NCI-H774 (cell line): Measurements from ENCODE around the gene DOC2A.
A peak's percentile ranks its signal among the peaks of the same experiment; 100 is the strongest.

Source experiments
- DNase-seq: peaks from one replicate; lab custom pipeline; 2025; lab: John Stamatoyannopoulos, UW

Gene DOC2A

DNA sequence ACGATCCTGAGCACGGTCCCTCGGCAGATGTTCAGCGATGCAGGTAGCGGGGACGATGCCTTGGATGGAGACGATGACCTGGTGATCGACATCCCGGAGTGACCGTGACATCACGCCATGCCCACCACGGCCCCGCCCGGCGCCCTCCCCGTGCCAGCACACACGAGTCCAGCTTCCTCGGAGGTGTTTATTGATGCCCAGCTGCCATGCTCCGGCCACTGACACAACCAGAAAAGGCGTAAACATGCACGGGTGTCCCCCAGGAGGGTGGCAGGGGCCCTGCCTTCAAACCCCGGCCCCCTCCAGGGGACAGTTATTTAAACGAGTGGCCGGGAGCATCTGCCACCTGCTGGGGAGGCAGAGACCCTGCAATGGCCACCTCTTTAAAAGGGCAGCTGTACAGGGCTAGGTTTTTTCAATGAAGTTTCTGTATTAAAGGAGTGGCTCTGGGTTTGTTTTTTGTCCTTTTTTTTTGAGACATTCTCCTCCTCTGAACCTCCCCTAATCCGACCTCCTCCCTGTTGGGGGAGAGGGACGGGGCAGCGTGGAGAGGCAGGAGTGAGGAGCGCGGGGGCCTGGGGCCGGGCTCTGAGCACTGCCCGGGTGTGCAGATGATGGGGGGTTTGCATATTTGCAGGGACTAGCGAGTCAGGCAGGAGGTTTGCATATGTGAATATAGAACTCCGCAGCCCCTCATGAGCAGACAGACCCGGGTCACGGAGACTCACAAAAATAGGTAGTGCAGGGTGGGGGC is 5.3 kb downstream of the DOC2A start:
- no peak for DNase-seq

DNA sequence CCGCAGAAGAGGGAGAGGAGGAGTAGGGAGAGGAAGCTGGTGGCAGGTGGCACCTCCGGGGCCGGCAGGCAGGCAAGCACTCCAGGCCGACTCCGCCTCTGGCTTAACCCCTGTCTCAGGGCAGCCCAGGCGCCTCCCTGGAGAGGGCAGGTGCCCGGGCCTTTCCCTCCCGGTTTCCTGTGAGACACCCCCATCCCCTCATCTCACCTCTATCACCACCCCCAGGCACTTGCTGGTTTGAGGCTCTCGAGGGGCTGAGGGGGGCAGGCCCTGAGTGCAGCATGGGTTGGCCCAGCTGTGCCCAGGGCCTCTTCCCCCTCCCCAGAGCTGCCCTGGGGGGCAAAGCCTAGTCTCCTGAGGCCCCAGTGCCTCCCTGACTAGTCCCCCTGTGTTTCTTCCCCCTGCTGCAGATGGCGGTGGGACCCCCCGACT is 6.0 kb downstream of the DOC2A start:
- no peak for DNase-seq

DNA sequence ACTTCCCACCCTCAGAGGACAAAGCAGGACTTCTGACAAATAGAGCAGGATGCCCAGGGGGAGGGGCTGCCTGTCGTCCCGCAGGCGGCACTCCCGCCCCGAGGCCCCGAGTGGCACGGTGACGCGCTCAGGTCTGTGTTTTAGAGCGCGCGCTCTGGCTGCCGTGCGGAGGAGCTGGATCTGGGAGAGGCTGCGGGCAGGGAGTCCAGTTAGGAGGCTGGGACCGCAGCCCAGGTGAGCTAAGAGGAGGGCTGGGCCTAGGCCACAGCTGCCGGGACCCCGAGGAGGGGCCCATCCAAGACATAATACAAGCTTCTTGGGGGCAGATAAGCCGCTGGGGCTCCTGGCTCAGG is 6.4 kb downstream of the DOC2A start:
- DNase-seq = no peak

DNA sequence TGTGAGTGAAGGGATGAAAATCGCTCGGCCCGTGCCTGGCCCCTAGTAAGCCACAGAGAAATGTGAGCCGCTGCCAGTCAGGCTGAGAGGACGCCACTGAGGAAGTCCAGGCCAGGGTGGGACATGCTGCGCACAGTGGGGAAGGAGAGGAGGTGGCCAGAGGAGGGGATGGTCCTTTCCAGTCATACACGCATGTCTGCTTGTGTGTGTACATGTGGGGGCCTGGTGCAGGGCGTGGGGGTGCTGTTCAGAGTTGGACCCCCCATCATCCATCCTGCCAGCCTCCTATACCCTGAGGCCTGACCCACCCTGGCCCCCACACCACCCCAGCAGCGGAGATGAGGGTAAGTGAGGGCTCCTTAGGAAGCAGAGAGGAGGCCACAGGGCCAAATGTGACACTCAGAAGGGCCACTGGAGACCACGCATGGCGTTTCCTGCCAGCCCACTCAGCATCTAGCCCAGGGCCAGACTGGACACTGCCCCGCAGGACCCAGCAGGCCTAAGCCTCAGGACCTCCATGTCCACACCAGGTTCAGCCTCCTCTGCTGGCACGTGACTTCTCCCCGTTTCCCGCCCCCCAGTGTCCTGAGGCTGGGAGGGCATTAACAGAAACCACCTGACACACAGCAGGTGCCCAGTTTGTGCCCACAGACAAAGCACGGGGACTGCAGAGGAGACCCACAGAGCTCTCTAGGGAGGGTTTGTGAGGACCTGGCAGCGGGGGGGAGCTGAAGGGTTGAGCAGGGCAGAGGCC is 7.0 kb downstream of the DOC2A start:
- no peak for DNase-seq

DNA sequence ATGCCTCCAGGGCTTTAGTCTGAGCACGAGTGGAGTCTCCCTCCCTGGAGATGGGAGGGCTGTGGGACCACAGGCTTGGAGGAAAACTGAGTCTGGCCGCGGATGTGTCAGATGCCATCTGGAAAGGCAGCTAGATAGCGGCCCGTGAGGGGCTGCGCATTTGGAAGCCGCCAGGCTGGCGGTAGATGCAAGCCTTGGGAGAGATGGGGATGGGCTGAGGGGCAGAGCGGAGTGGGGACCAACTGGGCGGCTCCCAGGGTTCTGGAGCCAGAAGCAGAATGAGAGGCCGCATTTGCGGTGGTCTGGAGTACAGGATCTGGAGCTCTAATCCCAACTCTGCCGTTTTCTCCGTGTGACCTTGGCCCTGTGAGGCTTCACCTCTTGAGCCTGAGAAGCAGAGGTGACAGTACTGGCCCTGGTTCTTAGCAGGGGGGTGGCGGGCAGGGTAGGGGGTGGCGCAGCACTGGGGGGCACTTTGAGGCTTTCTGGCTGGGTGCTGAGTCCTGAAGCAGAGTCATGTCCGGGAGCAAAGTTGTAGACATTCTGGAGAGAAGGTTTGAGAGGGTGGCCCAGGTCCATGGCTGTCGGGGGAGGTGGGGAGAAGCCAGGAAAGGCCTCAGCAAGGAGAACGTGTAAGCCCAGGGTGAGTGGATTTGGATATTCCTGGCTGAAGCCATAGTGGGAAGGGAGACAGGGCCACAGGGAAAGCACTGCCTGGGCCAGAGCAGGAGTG is 8.0 kb downstream of the DOC2A start:
- DNase-seq = no peak

DNA sequence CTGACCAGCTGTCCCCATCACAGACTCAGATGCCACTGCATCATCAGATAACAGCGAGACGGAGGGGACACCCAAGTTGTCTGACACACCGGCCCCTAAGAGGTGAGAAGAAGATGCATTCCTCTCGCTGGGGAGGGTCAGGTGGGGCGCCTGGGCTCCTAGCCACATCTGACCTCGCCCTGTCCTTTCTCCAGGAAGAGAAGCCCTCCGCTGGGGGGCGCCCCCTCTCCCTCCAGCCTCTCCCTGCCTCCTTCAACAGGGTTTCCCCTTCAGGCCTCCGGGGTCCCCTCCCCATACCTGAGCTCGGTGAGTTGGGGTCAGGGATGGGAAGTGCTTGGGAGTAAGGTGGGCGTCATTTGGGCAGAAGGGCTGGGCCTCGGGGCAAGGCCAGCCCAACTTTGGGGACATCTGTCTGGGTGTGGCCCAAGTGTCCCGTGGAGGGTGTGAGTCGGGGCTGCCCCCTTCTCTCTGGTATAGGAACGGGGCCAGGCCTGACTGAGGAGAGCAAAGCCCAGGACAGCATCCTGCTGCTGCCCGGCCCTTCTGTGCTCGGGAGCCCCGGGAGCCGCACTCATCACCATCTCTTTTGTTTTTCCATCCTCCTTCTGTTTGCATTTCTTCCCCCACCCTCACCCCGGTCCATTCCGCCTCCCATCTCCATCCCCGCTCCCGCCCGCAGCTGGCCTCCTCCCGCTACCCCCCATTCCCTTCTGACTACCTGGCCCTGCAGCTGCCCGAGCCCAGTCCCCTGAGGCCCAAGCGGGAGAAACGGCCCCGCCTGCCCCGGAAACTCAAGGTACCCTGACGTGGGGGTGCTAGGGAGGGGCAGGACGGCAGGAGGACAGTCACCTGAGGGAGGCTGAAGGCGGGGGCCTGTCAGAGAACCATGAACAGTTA is 9.8 kb downstream of the DOC2A start:
- no peak for DNase-seq

DNA sequence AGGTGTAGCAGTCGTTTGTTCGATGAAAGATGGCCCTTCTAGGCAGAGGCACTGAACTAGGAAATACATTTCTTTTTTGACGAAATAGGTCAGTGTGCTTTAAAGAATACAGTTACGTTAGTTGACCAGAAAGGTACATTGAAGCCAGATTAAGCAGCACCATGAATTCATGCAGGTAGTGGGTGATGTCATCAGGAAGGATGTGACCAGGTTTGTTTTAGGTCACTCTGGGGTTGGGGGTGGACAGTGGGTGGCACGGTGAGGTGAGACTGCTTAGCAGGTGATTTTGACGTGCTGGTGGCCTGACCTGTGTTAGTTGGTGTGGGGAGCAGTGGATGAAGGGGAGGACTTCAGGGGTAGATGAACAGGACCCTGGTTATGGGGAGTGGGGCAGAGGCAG is 11.2 kb downstream of the DOC2A start:
- DNase-seq = no peak

DNA sequence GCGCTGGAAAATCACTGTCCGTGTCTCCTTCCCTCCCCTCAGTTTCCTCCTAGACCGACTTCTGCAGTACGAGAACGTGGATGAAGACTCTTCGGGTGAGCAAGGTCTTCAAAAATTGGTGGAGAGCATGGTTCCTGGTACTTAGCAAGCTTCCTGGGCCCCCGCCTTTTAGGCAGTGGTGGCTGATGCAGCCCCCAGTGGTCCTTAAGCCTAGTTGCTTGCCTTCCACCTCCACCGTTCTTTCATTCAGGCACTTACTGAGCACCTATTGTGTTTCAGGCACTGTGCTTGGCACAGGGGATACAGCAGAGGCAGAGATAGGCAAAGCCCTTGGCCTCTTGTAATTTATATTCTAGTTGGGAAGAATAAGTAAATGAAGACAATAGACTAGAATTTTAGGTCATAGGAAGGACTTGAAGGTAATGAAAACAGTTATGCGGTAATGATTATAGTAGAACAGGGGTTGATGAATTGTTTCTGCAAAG is 14.0 kb downstream of the DOC2A start:
- DNase-seq = no peak

DNA sequence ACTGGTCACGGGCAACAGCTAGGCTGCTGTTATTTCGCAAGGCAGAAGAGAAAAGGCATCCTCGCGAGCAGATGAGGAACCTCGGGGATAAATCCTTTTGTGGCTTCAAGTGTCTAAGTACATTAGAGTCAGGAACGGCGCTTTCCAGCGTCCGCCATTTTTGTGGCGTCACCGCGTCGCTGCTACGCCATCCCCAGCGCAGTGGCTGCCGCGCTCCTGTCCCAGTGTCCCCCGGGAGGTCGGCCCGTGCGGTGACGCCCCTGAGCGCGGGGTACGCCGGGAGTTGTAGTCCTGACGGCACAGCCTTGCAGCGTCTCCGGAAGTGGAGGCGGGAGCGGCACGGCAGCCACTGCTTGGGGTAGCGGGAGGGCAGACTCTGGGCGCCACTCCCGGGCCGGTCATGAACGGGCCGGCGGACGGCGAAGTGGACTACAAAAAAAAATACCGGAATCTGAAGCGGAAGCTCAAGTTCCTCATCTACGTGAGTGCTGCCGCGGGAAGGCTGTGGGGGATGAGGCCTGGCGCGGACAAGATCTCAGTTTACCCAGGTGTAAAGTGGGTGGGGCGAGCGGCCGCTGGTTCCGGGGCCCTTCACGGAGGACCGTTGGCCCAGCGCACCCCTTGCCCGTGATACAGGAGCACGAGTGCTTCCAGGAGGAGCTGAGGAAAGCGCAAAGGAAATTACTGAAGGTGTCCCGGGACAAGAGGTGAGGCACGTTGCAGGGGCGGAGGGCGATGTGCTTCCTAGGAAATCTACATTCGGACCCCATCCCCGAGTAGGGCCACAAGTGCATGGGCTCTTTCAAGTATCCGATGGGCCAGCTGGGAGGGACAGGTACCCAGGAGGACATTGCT is 14.7 kb downstream of the DOC2A start, which contains the start of gene INO80E:
Gene INO80E (plus strand): TSS at position 331 of the 855 bp plus-strand sequence. CDS start 70 bp downstream, at position 401.
- DNase-seq = peak; percentile 97

DNA sequence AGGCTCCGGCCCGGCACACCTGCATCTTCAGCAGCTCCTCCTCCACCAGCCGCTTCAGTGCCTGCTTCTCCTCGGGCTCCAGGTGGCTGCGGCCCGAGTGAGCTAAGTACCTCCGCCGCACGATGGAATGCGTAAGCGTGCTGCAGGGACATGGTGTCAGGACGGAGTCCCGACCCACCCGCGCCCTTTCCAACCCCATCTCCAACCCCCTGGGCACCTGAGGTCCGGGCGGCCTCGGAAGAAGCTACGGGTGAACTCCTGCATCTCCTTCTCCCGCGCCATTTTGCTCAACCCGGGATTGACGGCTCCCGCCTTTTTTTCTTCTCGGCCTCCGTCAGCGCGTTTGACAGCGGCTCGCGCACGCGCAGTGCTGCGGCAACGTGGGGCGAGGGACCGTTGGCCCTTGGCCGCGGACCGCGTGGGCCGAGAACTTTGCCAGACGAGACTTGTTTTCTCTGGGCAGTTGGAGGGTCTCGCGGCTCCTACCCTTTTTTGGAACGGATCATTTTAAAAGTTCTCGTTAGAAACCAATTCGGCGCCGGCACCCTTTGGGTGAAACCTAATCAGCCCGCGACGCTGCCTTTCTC is 15.4 kb downstream of the DOC2A start, which contains the start of gene HIRIP3:
Gene HIRIP3 (minus strand): TSS at position 294 of the 587 bp plus-strand sequence. CDS start 12 bp downstream, at position 282.
- DNase-seq = peak; percentile 79

DNA sequence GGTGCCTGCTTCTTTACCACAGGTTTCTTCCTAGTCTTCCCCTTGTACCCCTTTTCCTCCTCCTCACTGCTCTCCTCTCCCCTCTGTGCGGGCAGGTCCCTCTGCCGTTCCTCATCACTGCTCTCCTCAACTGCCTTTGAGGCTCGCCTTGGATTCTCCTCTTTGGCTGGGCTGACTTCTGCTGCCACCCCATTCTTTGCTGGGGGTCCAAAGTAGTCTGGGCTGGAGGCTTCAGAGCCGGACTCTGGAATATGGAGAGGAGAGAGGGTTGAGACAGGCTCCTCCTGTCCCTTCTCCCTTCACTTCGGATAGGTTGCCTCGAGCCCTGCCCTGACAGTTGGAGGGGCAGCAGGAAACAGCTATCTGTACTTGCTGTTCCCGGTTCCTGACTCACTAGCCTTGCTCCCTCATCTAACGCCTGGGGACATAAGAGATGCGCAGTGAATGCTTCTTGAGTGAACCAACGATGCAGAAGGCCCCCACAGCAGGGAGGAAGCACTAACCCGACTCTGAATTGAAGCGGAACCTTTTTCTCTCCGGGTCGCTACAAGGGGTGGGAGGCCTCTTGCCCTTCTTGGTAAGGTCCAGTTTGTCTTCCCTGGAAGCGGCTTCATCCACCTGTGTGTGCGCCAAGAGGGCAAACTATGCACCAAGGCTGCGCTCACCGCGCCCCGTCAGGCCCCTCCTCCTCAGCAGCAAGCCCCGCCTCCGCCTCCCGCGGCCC is 16.1 kb downstream of the DOC2A start:
- no peak for DNase-seq

DNA sequence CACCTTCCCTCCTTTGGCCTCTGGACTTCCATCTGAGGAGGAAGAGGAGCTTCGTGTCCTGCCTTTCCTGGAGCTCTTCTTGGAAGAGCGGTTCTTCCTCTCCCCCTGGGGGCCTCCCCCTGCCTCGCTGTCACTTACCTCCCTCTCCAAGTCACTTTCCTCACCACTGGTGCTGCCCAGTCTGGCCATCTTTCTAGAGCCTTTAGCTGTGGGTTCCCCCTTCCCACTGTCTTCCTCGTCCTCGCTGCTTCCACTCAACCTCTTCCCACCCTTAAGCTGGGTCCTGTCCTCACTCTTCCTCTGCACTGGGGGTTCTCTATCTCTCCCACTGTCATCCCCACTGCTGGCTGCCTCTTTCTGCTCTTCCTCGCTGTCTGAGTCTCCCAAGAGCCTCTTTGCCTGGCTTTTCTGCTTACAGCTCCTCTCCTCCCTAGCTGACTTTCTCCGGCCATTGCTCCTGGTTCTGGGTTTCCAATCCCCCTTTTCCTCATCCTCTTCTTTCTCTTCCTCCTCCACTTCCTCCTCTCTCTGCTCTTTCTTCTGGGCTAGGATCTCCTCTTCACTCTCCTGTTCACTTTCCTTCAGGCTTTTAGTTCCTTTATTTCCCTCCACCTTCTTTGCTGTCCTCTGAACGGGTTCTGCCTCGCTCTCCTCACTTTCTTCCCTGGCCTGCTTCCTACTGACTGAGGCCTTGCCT is 16.8 kb downstream of the DOC2A start:
- no peak for DNase-seq

DNA sequence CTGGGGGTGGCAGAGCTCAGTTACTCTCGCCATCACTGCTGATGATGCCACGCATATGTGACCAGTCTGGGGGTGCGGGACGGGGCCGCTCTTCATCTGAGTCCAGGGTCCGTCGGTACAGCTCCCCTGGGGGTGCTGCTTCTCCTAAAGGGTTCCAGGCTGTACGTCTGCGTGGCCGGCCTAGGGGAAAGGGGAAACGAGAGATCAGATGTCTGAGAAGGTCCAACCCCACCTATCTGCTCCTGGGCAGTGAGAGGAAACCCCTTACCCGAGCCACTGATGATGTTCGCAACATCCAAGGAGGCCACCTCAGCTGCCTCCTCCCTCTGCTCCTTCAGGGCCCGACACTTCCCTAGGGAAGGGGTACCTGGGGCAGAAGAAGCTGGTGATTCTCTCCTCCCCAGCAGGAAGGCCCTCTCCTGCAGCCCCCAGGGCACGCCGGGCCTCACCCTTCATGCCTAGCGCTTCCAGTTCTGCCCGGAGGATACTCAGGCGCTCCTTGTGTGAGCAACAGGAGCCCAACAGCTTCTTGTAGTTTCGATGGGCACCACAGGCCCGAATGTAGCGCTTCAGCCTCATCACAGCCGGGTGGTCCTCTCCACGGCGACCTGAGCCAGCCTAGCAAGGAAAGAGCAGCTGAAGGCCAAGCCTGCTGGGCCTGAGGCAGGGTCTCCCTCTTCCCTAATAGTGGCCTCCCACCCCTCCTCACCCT is 17.5 kb downstream of the DOC2A start:
- DNase-seq = no peak

DNA sequence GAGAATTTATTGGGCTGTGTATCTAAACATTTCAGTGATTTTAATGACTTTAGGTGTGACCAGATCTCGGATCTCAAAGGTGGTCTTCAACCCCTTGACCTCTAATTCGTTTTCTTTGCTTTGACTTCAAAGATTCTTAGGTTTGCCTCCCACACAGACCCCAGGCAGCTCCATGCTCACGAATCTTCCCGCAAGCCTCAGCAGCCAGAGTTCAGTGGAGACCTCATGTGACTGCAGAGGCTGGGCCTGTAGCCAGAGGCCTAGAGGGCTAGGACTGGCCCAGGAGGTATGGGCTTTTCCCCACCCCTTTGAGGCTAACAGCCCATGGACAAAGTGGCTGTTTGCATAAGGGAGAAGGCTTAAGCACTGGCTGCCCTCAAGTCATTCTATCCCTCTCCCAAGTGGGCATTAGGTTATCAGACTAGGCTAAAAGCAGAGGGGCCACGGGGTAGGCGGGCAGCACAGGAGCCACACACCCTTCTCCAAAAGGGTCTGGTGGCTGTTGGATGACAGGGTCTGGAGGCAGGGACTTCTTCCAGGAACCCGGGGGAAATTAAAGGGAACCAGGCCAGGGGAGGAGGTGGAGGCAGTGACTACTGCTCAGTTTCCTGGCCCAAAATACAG is 18.4 kb downstream of the DOC2A start:
- no peak for DNase-seq

DNA sequence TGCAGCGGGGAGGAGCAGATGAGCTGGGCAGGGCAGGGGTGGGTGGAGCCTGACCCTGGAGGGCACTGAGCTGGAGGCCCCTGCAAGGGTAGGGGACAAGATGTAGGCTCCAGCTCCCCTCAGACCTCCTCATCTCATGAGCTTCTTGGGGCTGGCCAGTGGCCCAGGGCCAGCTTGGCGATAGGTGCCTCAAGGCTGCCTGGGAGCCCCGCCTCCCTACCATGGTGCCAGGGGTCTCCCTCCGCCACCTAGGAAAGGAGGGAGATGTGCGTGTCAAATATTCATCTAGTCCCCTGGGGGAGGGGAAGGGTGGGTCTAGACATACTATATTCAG is 19.3 kb downstream of the DOC2A start:
- DNase-seq = no peak

DNA sequence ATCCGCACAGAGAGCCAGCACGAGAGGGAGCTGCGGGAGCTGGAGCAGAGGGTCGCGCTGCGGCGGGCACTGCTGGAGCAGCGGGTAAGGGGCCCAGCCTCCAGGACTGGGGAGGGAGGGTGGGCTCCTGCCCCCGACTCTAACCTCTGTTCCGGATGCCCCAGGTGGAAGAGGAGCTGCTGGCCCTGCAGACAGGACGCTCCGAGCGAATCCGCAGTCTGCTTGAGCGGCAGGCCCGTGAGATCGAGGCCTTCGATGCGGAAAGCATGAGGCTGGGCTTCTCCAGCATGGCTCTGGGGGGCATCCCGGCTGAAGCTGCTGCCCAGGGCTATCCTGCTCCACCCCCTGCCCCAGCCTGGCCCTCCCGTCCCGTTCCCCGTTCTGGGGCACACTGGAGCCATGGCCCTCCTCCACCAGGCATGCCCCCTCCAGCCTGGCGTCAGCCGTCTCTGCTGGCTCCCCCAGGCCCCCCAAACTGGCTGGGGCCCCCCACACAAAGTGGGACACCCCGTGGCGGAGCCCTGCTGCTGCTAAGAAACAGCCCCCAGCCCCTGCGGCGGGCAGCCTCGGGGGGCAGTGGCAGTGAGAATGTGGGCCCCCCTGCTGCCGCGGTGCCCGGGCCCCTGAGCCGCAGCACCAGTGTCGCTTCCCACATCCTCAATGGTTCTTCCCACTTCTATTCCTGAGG is 19.8 kb downstream of the DOC2A start:
- no peak for DNase-seq

DNA sequence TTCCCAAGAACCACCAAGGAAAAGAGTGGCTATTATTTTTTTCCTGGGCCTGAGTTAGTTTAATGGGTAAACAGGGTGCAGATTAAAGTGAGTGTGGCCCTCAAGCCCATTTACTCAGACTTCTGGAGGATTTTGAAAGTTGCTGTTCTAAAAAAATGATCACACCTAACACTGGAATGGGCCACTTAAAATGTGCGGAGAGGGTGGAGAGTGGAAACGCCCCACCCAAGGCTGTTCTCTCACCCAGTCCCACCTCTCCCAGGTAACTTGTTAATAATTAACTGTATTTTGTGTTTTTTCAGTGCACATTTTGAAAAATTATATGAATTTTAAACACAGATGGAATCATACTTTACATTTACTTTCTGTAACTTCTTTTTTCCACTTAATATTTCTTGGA is 20.8 kb downstream of the DOC2A start:
- DNase-seq = no peak
